ENCODE measurements around the gene USP13. TPM values are rescaled to one million over a fixed set of nuclear protein-coding genes. Genes with fewer than 3 reads are reported as not detected.

Gene USP13
- total RNA-seq, 1 donor, result 12.7 TPM

DNA sequence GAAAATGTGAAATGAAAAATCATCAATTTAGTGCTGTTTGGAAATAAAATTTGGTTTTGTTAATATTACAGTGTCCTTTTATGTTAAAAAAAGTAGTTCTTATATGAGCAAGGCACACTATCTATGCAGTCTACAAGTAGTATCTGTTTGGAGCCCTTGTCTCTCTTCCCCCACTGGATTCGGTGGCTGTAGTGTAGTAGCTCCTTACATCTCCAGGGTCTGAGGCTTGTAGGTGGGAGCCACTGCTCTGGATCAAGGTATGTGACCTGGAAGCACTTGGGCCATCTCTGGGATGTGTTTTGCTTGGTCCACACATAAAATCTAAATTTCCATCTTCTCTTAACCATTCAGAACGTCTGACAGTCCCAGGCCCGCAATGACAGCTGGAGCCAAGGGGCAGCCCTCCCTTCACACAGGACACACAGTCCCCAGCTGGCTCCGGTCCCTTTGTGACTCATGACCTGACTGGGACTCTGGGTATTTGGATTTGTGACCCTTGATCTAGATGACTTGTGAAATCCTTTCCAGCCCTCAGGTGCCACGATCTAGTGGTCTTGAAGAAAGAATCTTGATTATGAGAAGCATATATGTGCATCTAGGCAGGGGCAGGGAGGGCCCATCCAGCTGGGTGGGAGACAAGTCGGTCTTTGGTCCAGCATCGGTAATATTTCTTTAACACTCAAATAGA is 80.0 kb downstream of the USP13 start:
- Histone ChIP-seq H3K4me2 (ENCODE audit: insufficient read depth, low read length) (no peak overlapping the region), H3K4me3 (ENCODE audit: insufficient read depth, low read length) (no peak overlapping the region), H3K36me3 (ENCODE audit: insufficient read depth, low read length) (peaks cover 7% of the 10 kb centered on the region), H3K9me3 (ENCODE audit: low read depth, low read length) (no peaks in the 10 kb centered on the region), H3K4me1 (ENCODE audit: insufficient read depth, low read length) (peaks cover 2% of the 10 kb centered on the region), H3K79me2 (ENCODE audit: insufficient read depth, low read length) (no peaks in the 10 kb centered on the region), H3K27me3 (ENCODE audit: insufficient read depth, low read length) (no peaks in the 10 kb centered on the region), H2AFZ (ENCODE audit: low read length) (no peak overlapping the region), H4K20me1 (ENCODE audit: insufficient read depth, low read length) (no peaks in the 10 kb centered on the region), H3K27ac (ENCODE audit: low read depth, low read length) (no peak overlapping the region)
- TF ChIP-seq, protein P1, sequence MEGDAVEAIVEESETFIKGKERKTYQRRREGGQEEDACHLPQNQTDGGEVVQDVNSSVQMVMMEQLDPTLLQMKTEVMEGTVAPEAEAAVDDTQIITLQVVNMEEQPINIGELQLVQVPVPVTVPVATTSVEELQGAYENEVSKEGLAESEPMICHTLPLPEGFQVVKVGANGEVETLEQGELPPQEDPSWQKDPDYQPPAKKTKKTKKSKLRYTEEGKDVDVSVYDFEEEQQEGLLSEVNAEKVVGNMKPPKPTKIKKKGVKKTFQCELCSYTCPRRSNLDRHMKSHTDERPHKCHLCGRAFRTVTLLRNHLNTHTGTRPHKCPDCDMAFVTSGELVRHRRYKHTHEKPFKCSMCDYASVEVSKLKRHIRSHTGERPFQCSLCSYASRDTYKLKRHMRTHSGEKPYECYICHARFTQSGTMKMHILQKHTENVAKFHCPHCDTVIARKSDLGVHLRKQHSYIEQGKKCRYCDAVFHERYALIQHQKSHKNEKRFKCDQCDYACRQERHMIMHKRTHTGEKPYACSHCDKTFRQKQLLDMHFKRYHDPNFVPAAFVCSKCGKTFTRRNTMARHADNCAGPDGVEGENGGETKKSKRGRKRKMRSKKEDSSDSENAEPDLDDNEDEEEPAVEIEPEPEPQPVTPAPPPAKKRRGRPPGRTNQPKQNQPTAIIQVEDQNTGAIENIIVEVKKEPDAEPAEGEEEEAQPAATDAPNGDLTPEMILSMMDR (IDR thresholded peaks at IDR 0.05; ENCODE audit: extremely low read depth, low read depth, low read length), result no peak
- no peak for DNase-seq (ENCODE audit: insufficient read length, low spot score, missing footprints)

DNA sequence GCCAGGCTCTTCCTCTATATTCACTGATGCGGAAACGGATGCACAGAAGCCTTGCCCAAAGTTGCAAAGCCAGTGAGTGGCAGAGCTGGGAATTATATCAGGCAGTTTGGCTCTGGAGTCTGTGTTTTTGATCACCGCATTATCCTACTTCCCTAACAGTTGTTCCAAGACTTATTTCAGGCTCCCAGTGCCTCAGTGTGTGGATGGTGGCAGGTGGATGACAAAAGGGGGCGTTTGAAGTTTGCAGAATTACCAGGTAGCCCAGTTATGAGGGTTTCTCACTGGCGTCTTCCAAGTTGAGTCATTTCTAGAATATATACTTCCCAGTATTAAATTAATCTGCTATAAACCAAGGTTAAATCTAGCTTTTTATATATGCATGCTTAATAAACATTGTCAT is 81.0 kb downstream of the USP13 start:
- Histone ChIP-seq H3K4me2 (ENCODE audit: insufficient read depth, low read length) (no peak overlapping the region), H4K20me1 (ENCODE audit: insufficient read depth, low read length) (no peaks in the 10 kb centered on the region), H3K79me2 (ENCODE audit: insufficient read depth, low read length) (no peaks in the 10 kb centered on the region), H3K36me3 (ENCODE audit: insufficient read depth, low read length) (peaks cover 7% of the 10 kb centered on the region), H3K27ac (ENCODE audit: low read depth, low read length) (no peak overlapping the region), H3K4me3 (ENCODE audit: insufficient read depth, low read length) (no peak overlapping the region), H3K27me3 (ENCODE audit: insufficient read depth, low read length) (no peaks in the 10 kb centered on the region), H2AFZ (ENCODE audit: low read length) (no peak overlapping the region), H3K9me3 (ENCODE audit: low read depth, low read length) (no peaks in the 10 kb centered on the region), H3K4me1 (ENCODE audit: insufficient read depth, low read length) (peaks cover 2% of the 10 kb centered on the region)
- no peak for DNase-seq (ENCODE audit: insufficient read length, low spot score, missing footprints)
- TF ChIP-seq, protein P1 (IDR thresholded peaks at IDR 0.05; ENCODE audit: extremely low read depth, low read depth, low read length), result no peak

DNA sequence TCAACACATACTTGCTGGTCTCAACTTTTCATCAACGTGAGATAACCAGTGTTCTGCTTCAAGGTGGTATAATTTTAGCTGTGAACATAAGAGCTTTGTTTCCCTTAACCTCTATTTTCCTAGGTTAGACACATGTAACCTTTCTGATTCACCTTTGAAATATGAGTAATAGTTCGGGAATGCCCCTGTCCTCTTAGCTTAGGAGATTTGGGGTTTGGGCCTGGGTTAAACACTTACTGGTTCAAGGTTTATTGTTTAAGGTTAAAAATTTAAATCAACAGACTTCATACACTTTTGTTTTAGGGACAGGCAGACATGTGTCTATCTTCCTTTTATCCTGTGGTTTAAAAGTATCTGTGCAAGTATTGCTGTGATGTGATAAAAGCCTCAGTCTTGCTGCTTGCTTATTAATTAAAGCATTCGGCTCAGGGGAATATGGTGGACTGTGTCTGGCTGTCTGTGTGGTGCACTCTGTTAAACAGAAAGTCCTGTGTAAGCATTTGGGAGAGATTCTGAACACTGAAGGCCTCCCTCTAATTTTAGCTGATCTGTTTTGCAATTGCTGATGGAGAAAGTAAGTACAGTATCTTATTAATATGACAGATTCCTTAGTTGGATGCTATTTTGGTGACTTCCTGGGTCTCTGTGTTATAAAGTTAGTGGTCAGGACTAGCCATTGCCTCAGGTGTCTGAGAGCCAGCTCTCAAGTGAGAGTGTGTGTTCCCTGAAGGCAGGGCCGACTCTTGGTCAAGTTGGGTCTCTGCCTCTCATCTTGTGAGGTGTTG is 81.8 kb downstream of the USP13 start:
- no peaks in the 10 kb centered on the region for H4K20me1 ChIP-seq (ENCODE audit: insufficient read depth, low read length)
- H3K79me2 ChIP-seq (ENCODE audit: insufficient read depth, low read length), result no peaks in the 10 kb centered on the region
- H3K36me3 ChIP-seq (ENCODE audit: insufficient read depth, low read length), result peaks cover 7% of the 10 kb centered on the region
- no peak overlapping the region for H3K27ac ChIP-seq (ENCODE audit: low read depth, low read length)
- no peak overlapping the region for H2AFZ ChIP-seq (ENCODE audit: low read length)
- H3K27me3 ChIP-seq (ENCODE audit: insufficient read depth, low read length), result no peaks in the 10 kb centered on the region
- no peaks in the 10 kb centered on the region for H3K9me3 ChIP-seq (ENCODE audit: low read depth, low read length)
- DNase-seq (ENCODE audit: insufficient read length, low spot score, missing footprints), result no peak
- peaks cover 2% of the 10 kb centered on the region for H3K4me1 ChIP-seq (ENCODE audit: insufficient read depth, low read length)
- H3K4me3 ChIP-seq (ENCODE audit: insufficient read depth, low read length), result no peak overlapping the region
- TF ChIP-seq, protein P1 (IDR thresholded peaks at IDR 0.05; ENCODE audit: extremely low read depth, low read depth, low read length), result no peak
- H3K4me2 ChIP-seq (ENCODE audit: insufficient read depth, low read length), result no peak overlapping the region

DNA sequence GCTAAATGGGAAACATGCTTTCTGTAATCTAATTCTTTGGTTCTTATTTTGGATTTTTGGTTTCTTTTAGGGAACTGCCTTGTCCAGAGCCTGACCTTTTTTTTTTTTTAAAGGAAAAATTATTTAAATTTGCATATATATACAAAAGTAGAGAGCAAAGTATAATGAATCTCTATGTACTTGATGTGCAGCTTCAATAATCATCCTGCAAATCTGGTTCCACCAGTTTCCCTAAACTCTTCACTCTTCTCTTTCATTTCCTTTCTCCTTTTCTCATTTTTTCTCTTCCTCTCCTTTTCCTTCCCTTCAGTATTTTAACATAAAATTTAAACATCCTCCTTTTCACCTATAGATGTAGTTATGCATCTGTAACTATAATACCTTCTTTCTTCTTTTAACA is 82.5 kb downstream of the USP13 start:
- no peak overlapping the region for H2AFZ ChIP-seq (ENCODE audit: low read length)
- peaks cover 6% of the 10 kb centered on the region for H3K36me3 ChIP-seq (ENCODE audit: insufficient read depth, low read length)
- no peak overlapping the region for H3K4me3 ChIP-seq (ENCODE audit: insufficient read depth, low read length)
- TF ChIP-seq, protein P1 (IDR thresholded peaks at IDR 0.05; ENCODE audit: extremely low read depth, low read depth, low read length), result no peak
- no peaks in the 10 kb centered on the region for H3K79me2 ChIP-seq (ENCODE audit: insufficient read depth, low read length)
- no peak overlapping the region for H3K4me2 ChIP-seq (ENCODE audit: insufficient read depth, low read length)
- no peak overlapping the region for H3K27ac ChIP-seq (ENCODE audit: low read depth, low read length)
- no peaks in the 10 kb centered on the region for H3K9me3 ChIP-seq (ENCODE audit: low read depth, low read length)
- H4K20me1 ChIP-seq (ENCODE audit: insufficient read depth, low read length), result no peaks in the 10 kb centered on the region
- H3K27me3 ChIP-seq (ENCODE audit: insufficient read depth, low read length), result no peaks in the 10 kb centered on the region
- DNase-seq (ENCODE audit: insufficient read length, low spot score, missing footprints), result no peak
- H3K4me1 ChIP-seq (ENCODE audit: insufficient read depth, low read length), result peaks cover 2% of the 10 kb centered on the region
